GM21390 (cell line): ENCODE data around the gene OR2T11.
"Not testable (repeated sequence)": the region's sequence is repeated elsewhere in the genome, so short reads cannot be mapped to it uniquely, and the experiment has no call there.

Experiments
- ATAC-seq: cut with Tn5 transposase; IDR thresholded peaks from one replicate; pipeline ENCODE4 v1.9.1; 2021; ENCODE audit not compliant: unreplicated experiment

The OR2T11 gene

GRCh38 chr1:248621770-248622169 lies 13.1 kb downstream of the OR2T11 start:
- ATAC-seq, result no peak

GRCh38 chr1:248618878-248619277 lies 16.0 kb downstream of the OR2T11 start:
- no peak for ATAC-seq

GRCh38 chr1:248618119-248618518 lies 16.8 kb downstream of the OR2T11 start:
- no peak for ATAC-seq

- no peak for ATAC-seq
Measured at GRCh38 chr1:248613742-248614141, 21.1 kb downstream of the OR2T11 start.

GRCh38 chr1:248611883-248612414 lies 22.9 kb downstream of the OR2T11 start:
- no peak for ATAC-seq

GRCh38 chr1:248610301-248610700 lies 24.6 kb downstream of the OR2T11 start:
- no peak for ATAC-seq

- ATAC-seq, result no peak
Measured at GRCh38 chr1:248599396-248599795, 35.5 kb downstream of the OR2T11 start.

GRCh38 chr1:248597589-248597988 lies 37.3 kb downstream of the OR2T11 start, which contains the start of gene OR2T10:
OR2T10 (minus strand) TSS chr1:248597700; CDS start chr1:248593768, 3,932 bp downstream.
- no peak for ATAC-seq

- no peak for ATAC-seq
Measured at GRCh38 chr1:248596615-248597014, 38.3 kb downstream of the OR2T11 start.

- no peak for ATAC-seq
Measured at GRCh38 chr1:248593226-248593625, 41.7 kb downstream of the OR2T11 start.

GRCh38 chr1:248592655-248593054 lies 42.2 kb downstream of the OR2T11 start:
- no peak for ATAC-seq

- no peak for ATAC-seq
Measured at GRCh38 chr1:248590055-248590454, 44.8 kb downstream of the OR2T11 start.

- no peak for ATAC-seq
Measured at GRCh38 chr1:248589334-248589733, 45.6 kb downstream of the OR2T11 start.

GRCh38 chr1:248585266-248585665 lies 49.6 kb downstream of the OR2T11 start:
- ATAC-seq, result no peak

GRCh38 chr1:248576260-248576980 lies 58.5 kb downstream of the OR2T11 start:
- ATAC-seq, result no peak

GRCh38 chr1:248574657-248575056 lies 60.2 kb downstream of the OR2T11 start, which contains the start of gene OR2T34:
OR2T34 (minus strand) TSS chr1:248574757; CDS start chr1:248574757, 0 bp downstream.
- ATAC-seq, result not testable (repeated sequence)

- not testable (repeated sequence) for ATAC-seq
Measured at GRCh38 chr1:248573856-248574255, 61.0 kb downstream of the OR2T11 start.
